Measurements from ENCODE around the gene DOCK8. TPM values are rescaled to one million over a fixed set of nuclear protein-coding genes. Genes with fewer than 3 reads are reported as not detected.

The DOCK8 gene
- total RNA-seq, 1 experiment from 2014 or later: 0.37 TPM

GRCh38 chr9:304519-305185 lies 90.0 kb downstream of the DOCK8 start:
- ATAC-seq: no peak
- H2AFZ ChIP-seq (ENCODE audit: low read depth, low read length, poor library complexity, severe bottlenecking): no peak overlapping the region
- CTCF ChIA-PET: no interaction called here

More at GRCh38 chr9:304519-305185, 90.0 kb downstream of the DOCK8 start:
- DNase-seq (ENCODE audit: low read depth, low spot score): no peak
- no peak overlapping the region for H3K4me2 ChIP-seq (ENCODE audit: low read length)
- ChIA-PET POLR2A (no interaction called here), RAD21 (ENCODE audit: low non-redundant PET in 1 of 2, low total read pairs in 2 of 2, uncharacterized antibody in 2 of 2, unreplicated experiment in 2 of 2) (no interaction called here)
- 0 out of 2 replicates have a peak, but pooled peaks cover 4% of the 10 kb centered on the region for H3K27me3 ChIP-seq (ENCODE audit: insufficient read depth, low read length)
- H4K20me1 ChIP-seq (ENCODE audit: insufficient read depth): no peaks in the 10 kb centered on the region
- no peaks in the 10 kb centered on the region for H3K36me3 ChIP-seq (ENCODE audit: control insufficient read depth in 1 of 2, insufficient read depth in 2 of 2, low read length in 2 of 2)
- no peak overlapping the region for H3K9ac ChIP-seq (ENCODE audit: low read length)
- no peaks in the 10 kb centered on the region for H3K79me2 ChIP-seq (ENCODE audit: insufficient read depth, low read length)
- no peaks in the 10 kb centered on the region for H3K9me3 ChIP-seq (ENCODE audit: control insufficient read depth in 1 of 2, insufficient read depth in 1 of 2, low read depth in 1 of 2, low read length in 2 of 2)
- no peak overlapping the region for H3K27ac ChIP-seq (ENCODE audit: low read depth, low read length)
- intact Hi-C loops (cut with micrococcal nuclease): no loop called here
- TF ChIP-seq YY1 (IDR thresholded peaks at IDR 0.05; ENCODE audit: extremely low read depth, insufficient replicate concordance, low read depth, low read length): no peak
- no peak for TF ChIP-seq ATF3 (IDR thresholded peaks at IDR 0.05)
- no peak for TF ChIP-seq POLR2AphosphoS5 (IDR thresholded peaks at IDR 0.05; ENCODE audit: low read depth, low read length)
- TF ChIP-seq, protein P1, sequence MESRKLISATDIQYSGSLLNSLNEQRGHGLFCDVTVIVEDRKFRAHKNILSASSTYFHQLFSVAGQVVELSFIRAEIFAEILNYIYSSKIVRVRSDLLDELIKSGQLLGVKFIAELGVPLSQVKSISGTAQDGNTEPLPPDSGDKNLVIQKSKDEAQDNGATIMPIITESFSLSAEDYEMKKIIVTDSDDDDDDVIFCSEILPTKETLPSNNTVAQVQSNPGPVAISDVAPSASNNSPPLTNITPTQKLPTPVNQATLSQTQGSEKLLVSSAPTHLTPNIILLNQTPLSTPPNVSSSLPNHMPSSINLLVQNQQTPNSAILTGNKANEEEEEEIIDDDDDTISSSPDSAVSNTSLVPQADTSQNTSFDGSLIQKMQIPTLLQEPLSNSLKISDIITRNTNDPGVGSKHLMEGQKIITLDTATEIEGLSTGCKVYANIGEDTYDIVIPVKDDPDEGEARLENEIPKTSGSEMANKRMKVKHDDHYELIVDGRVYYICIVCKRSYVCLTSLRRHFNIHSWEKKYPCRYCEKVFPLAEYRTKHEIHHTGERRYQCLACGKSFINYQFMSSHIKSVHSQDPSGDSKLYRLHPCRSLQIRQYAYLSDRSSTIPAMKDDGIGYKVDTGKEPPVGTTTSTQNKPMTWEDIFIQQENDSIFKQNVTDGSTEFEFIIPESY (IDR thresholded peaks at IDR 0.05; ENCODE audit: extremely low read depth, insufficient replicate concordance, low read length): no peak
- no peak for TF ChIP-seq ELF1 (IDR thresholded peaks at IDR 0.05; ENCODE audit: borderline replicate concordance, low read depth)
- no peak for TF ChIP-seq CBX3 (IDR thresholded peaks at IDR 0.05; ENCODE audit: low read depth)
- TF ChIP-seq SIN3A (IDR thresholded peaks at IDR 0.05; ENCODE audit: low read depth): no peak
- no peak for TF ChIP-seq JUND (IDR thresholded peaks at IDR 0.05)
- TF ChIP-seq ZNF274 (IDR thresholded peaks at IDR 0.05; ENCODE audit: low read depth, low read length): no peak
- TF ChIP-seq EGR1 (IDR thresholded peaks at IDR 0.05; ENCODE audit: low read depth): no peak
- TF ChIP-seq TCF7L2 (IDR thresholded peaks at IDR 0.05; ENCODE audit: borderline replicate concordance, extremely low read depth, insufficient read depth, insufficient read length): no peak
- TF ChIP-seq CEBPB (IDR thresholded peaks at IDR 0.05; ENCODE audit: low read depth): no peak
- no peak for TF ChIP-seq RAD21 (IDR thresholded peaks at IDR 0.05; ENCODE audit: low read depth)
- no peaks in the 10 kb centered on the region for H3K9me2 ChIP-seq (ENCODE audit: insufficient read depth)
- no peaks in the 10 kb centered on the region for H3K4me1 ChIP-seq (ENCODE audit: control insufficient read depth in 1 of 2, insufficient read depth in 2 of 2, low read length in 2 of 2)
- H3K4me3 ChIP-seq (replicated peaks in 1 of 2; ENCODE audit: low read depth in 1 of 2, low read length in 2 of 2): no peak overlapping the region
- no TSS peak for BruUV-seq (replicated peaks)

Measured in HCT116 (cell line).